Measurements from ENCODE around the gene CCDC187. TPM values are rescaled to one million over a fixed set of nuclear protein-coding genes. Genes with fewer than 3 reads are reported as not detected.

The CCDC187 gene
- total and polyA plus RNA-seq, 3 donors from 2014 or later, result 13.8 to 61.5 (median 33.4) TPM

- no peak overlapping the region for H3K4me3 ChIP-seq
- H3K9me3 ChIP-seq, result no peaks in the 10 kb centered on the region
- WGBS, 2 donors, result 3 to 5% methylated on average over 30 to 65 of the region's 85 CpGs
- peaks cover 8% of the 10 kb centered on the region for H3K4me1 ChIP-seq
- no peak overlapping the region for H3K27ac ChIP-seq
- no peak for DNase-seq
- intact Hi-C loops (cut with DNase I; ENCODE audit: low total_unique reads), result no loop called here
- H3K36me3 ChIP-seq (ENCODE audit: low read depth, missing control alignments), result no peaks in the 10 kb centered on the region
- no peak for TF ChIP-seq POLR2A (IDR thresholded peaks at IDR 0.05)
- no peak for TF ChIP-seq CTCF (IDR thresholded peaks at IDR 0.05)
- H3K27me3 ChIP-seq, result no peaks in the 10 kb centered on the region
Observed at GRCh38 chr9:136201609-136202453, 102.1 kb downstream of the CCDC187 start.

- no peak for DNase-seq
- TF ChIP-seq POLR2A (IDR thresholded peaks at IDR 0.05) (no peak), CTCF (IDR thresholded peaks at IDR 0.05) (no peak)
- H3K4me3 ChIP-seq, result no peak overlapping the region
- H3K27ac ChIP-seq, result no peak overlapping the region
- no peaks in the 10 kb centered on the region for H3K36me3 ChIP-seq (ENCODE audit: low read depth, missing control alignments)
- intact Hi-C loops (cut with DNase I; ENCODE audit: low total_unique reads), result no loop called here
- peaks cover 8% of the 10 kb centered on the region for H3K4me1 ChIP-seq
- WGBS, 2 donors, result 43 to 46% methylated on average over 11 to 13 of the region's 13 CpGs
- no peaks in the 10 kb centered on the region for H3K9me3 ChIP-seq
- no peaks in the 10 kb centered on the region for H3K27me3 ChIP-seq
Observed at GRCh38 chr9:136201174-136201573, 102.7 kb downstream of the CCDC187 start.

GRCh38 chr9:136200424-136200823 lies 103.5 kb downstream of the CCDC187 start:
- no peak for TF ChIP-seq CTCF (IDR thresholded peaks at IDR 0.05)
- TF ChIP-seq POLR2A (IDR thresholded peaks at IDR 0.05), result no peak
- Histone ChIP-seq H3K27me3 (no peaks in the 10 kb centered on the region), H3K9me3 (no peaks in the 10 kb centered on the region), H3K36me3 (ENCODE audit: low read depth, missing control alignments) (no peaks in the 10 kb centered on the region), H3K27ac (no peak overlapping the region), H3K4me1 (peaks cover 8% of the 10 kb centered on the region), H3K4me3 (no peak overlapping the region)
- DNase-seq, result no peak
- WGBS, 2 donors, result 46 to 48% methylated on average over 12 to 19 of the region's 19 CpGs
- intact Hi-C loops (cut with DNase I; ENCODE audit: low total_unique reads), result no loop called here

Other genes with a start within 250 kb of the CCDC187 start
- 10 to 100 TPM; 49.5 to 49.7 TPM for gene NACC2, start 208.8 kb downstream of the CCDC187 start, total RNA-seq
- 29.3 TPM for gene NACC2, start 208.8 kb downstream of the CCDC187 start, polyA plus RNA-seq (ENCODE audit: insufficient read depth, low read depth, low replicate concordance)
- 10 to 100 TPM; 57.8 to 73.0 TPM for gene TMEM250, start 185.2 kb downstream of the CCDC187 start, total RNA-seq
- 29.4 TPM for gene TMEM250, start 185.2 kb downstream of the CCDC187 start, polyA plus RNA-seq (ENCODE audit: insufficient read depth, low read depth, low replicate concordance)
- under 1 TPM; 0.55 to 0.62 TPM for gene LHX3, start 99.0 kb downstream of the CCDC187 start, total RNA-seq
- not detected for gene LHX3, start 99.0 kb downstream of the CCDC187 start, polyA plus RNA-seq (ENCODE audit: insufficient read depth, low read depth, low replicate concordance)
- 10 to 100 TPM; 22.1 to 23.3 TPM for gene QSOX2, start 58.3 kb downstream of the CCDC187 start, total RNA-seq
- gene QSOX2, start 58.3 kb downstream of the CCDC187 start, polyA plus RNA-seq (ENCODE audit: insufficient read depth, low read depth, low replicate concordance), result 22.6 TPM
- gene GPSM1, start 23.4 kb upstream of the CCDC187 start, total RNA-seq, result 100 to 1,000 TPM in 1 of 2 donors, 10 to 100 TPM in 1; 84.4 to 101 TPM
- gene GPSM1, start 23.4 kb upstream of the CCDC187 start, polyA plus RNA-seq (ENCODE audit: insufficient read depth, low read depth, low replicate concordance), result 33.5 TPM
- 10 to 100 TPM; 48.2 to 51.1 TPM for gene DNLZ, start 59.6 kb upstream of the CCDC187 start, total RNA-seq
- gene DNLZ, start 59.6 kb upstream of the CCDC187 start, polyA plus RNA-seq (ENCODE audit: insufficient read depth, low read depth, low replicate concordance), result 14.0 TPM
- gene CARD9, start 69.6 kb upstream of the CCDC187 start, total RNA-seq, result 1 to 10 TPM; 3.5 to 3.7 TPM
- 1.8 TPM for gene CARD9, start 69.6 kb upstream of the CCDC187 start, polyA plus RNA-seq (ENCODE audit: insufficient read depth, low read depth, low replicate concordance)
- gene SNAPC4, start 96.1 kb upstream of the CCDC187 start, total RNA-seq, result 10 to 100 TPM; 29.5 to 35.9 TPM
- gene SNAPC4, start 96.1 kb upstream of the CCDC187 start, polyA plus RNA-seq (ENCODE audit: insufficient read depth, low read depth, low replicate concordance), result 21.2 TPM
- 10 to 100 TPM; 61.7 to 64.3 TPM for gene ENTR1, start 106.5 kb upstream of the CCDC187 start, total RNA-seq
- 69.1 TPM for gene ENTR1, start 106.5 kb upstream of the CCDC187 start, polyA plus RNA-seq (ENCODE audit: insufficient read depth, low read depth, low replicate concordance)
- gene PMPCA, start 106.6 kb upstream of the CCDC187 start, total RNA-seq, result 10 to 100 TPM; 66.7 to 69.8 TPM
- 78.4 TPM for gene PMPCA, start 106.6 kb upstream of the CCDC187 start, polyA plus RNA-seq (ENCODE audit: insufficient read depth, low read depth, low replicate concordance)
- gene INPP5E, start 135.8 kb upstream of the CCDC187 start, total RNA-seq, result 10 to 100 TPM; 32.2 to 38.0 TPM
- 22.1 TPM for gene INPP5E, start 135.8 kb upstream of the CCDC187 start, polyA plus RNA-seq (ENCODE audit: insufficient read depth, low read depth, low replicate concordance)
- gene SEC16A, start 178.9 kb upstream of the CCDC187 start, total RNA-seq, result 100 to 1,000 TPM in 1 of 2 donors, 10 to 100 TPM in 1; 90.4 to 103 TPM
- 67.8 TPM for gene SEC16A, start 178.9 kb upstream of the CCDC187 start, polyA plus RNA-seq (ENCODE audit: insufficient read depth, low read depth, low replicate concordance)
- gene NOTCH1, start 242.0 kb upstream of the CCDC187 start, total RNA-seq, result 10 to 100 TPM; 32.4 to 34.1 TPM
- gene NOTCH1, start 242.0 kb upstream of the CCDC187 start, polyA plus RNA-seq (ENCODE audit: insufficient read depth, low read depth, low replicate concordance), result 7.2 TPM